Astrocyte (in vitro differentiated cells and primary cell): ENCODE results near the gene EXOC6B. TPM values are rescaled to one million over a fixed set of nuclear protein-coding genes. Genes with fewer than 3 reads are reported as not detected.

Experiments used
- DNase-seq: peaks from one replicate; pipeline ENCODE4 v3.0.0-alpha.2; 2010; ENCODE audit warnings: low read depth
- FAIRE-seq: peaks from 2 replicates; lab custom pipeline; 2011; peaks lifted over from hg19 to GRCh38; lab: Jason Lieb, UNC
- H2AFZ ChIP-seq: 2 replicates; pipeline ENCODE4 v1.6.0; 2012; ENCODE audit warnings: low read depth, low read length, inconsistent platforms
- H3K27ac ChIP-seq: 2 replicates; pipeline ENCODE4 v1.5.1; 2011; ENCODE audit warnings: low read depth, low read length, inconsistent platforms
- H3K27me3 ChIP-seq: 2 replicates; pipeline ENCODE4 v1.6.0; 2011; ENCODE audit warnings: low read length, inconsistent platforms; ENCODE audit not compliant: insufficient read depth
- H3K36me3 ChIP-seq: 2 replicates; pipeline ENCODE4 v1.5.1; 2011; ENCODE audit warnings: low read length, inconsistent platforms; ENCODE audit not compliant: insufficient read depth
- H3K4me1 ChIP-seq: 2 replicates; pipeline ENCODE4 v1.5.1; 2011; ENCODE audit warnings: low read length, inconsistent platforms; ENCODE audit not compliant: insufficient read depth
- H3K4me2 ChIP-seq: 2 replicates; pipeline ENCODE4 v1.6.0; 2012; ENCODE audit warnings: low read length, inconsistent platforms
- H3K4me3 ChIP-seq: 2 replicates; pipeline ENCODE4 v1.5.1; 2011; ENCODE audit warnings: low read depth, mild to moderate bottlenecking, low read length, inconsistent platforms; ENCODE audit not compliant: insufficient read depth
- H3K79me2 ChIP-seq: 2 replicates; pipeline ENCODE4 v1.6.0; 2012; ENCODE audit warnings: mild to moderate bottlenecking, low read length, inconsistent platforms; ENCODE audit not compliant: insufficient read depth
- H3K9ac ChIP-seq: 2 replicates; pipeline ENCODE4 v1.6.0; 2012; ENCODE audit warnings: mild to moderate bottlenecking, low read length, inconsistent platforms
- H3K9me3 ChIP-seq: 2 replicates; pipeline ENCODE4 v1.5.1; 2012; ENCODE audit warnings: low read depth, mild to moderate bottlenecking, low read length, inconsistent platforms; ENCODE audit not compliant: insufficient read depth
- H4K20me1 ChIP-seq: 2 replicates; pipeline ENCODE4 v1.6.0; 2012; ENCODE audit warnings: low read length, inconsistent platforms; ENCODE audit not compliant: insufficient read depth
- H3K27ac Mint-ChIP-seq: one replicate; pipeline ENCODE4 v1.8.0; 2021; ENCODE audit warnings: mild to moderate bottlenecking, mixed read lengths; ENCODE audit not compliant: unreplicated experiment
- H3K27me3 Mint-ChIP-seq: one replicate; pipeline ENCODE4 v1.8.0; 2021; ENCODE audit warnings: low read depth, mixed read lengths; ENCODE audit not compliant: unreplicated experiment
- H3K36me3 Mint-ChIP-seq: one replicate; pipeline ENCODE4 v1.8.0; 2021; ENCODE audit warnings: low read depth, mixed read lengths; ENCODE audit not compliant: unreplicated experiment
- H3K4me1 Mint-ChIP-seq: one replicate; pipeline ENCODE4 v1.8.0; 2021; ENCODE audit warnings: low read depth, mixed read lengths; ENCODE audit not compliant: unreplicated experiment
- H3K4me3 Mint-ChIP-seq: one replicate; pipeline ENCODE4 v1.8.0; 2021; ENCODE audit warnings: mild to moderate bottlenecking, moderate library complexity, mixed read lengths; ENCODE audit not compliant: unreplicated experiment
- H3K9me3 Mint-ChIP-seq: one replicate; pipeline ENCODE4 v1.8.0; 2021; ENCODE audit warnings: mild to moderate bottlenecking, mixed read lengths; ENCODE audit not compliant: unreplicated experiment
- CTCF ChIP-seq: IDR thresholded peaks from 2 replicates; pipeline ENCODE4 v1.5.1; 2011; ENCODE audit warnings: low read depth, mild to moderate bottlenecking, inconsistent platforms, low read length, moderate library complexity; ENCODE audit not compliant: insufficient read depth
- EZH2 ChIP-seq: IDR thresholded peaks from 2 replicates; pipeline ENCODE4 v1.6.1; 2012; ENCODE audit warnings: mild to moderate bottlenecking, low read length, inconsistent platforms; ENCODE audit not compliant: insufficient read depth
- total RNA-seq: library from RNA; stranded (reverse); gene quantifications from 2 replicates; pipeline ENCODE4 v1.2.1, GENCODE V29; 2021

EXOC6B gene
- total RNA-seq, 1 donor from 2014 or later: 31.8 TPM

GRCh38 chr2:72183016-72183415 lies 642.8 kb downstream of the EXOC6B start:
- Mint-ChIP-seq H3K27me3 (no peaks in the 10 kb centered on the region), H3K36me3 (peaks cover 17% of the 10 kb centered on the region), H3K4me3 (no peak overlapping the region), H3K9me3 (peaks cover under 1% of the 10 kb centered on the region), H3K27ac (no peak overlapping the region), H3K4me1 (peaks cover 3% of the 10 kb centered on the region)
- peaks cover 8% of the 10 kb centered on the region for H3K9me3 ChIP-seq
- H3K9ac ChIP-seq: no peak overlapping the region
- no peak overlapping the region for H3K4me2 ChIP-seq
- FAIRE-seq (no peak), DNase-seq (no peak)
- H3K27ac ChIP-seq: no peak overlapping the region
- H2AFZ ChIP-seq: no peak overlapping the region
- H4K20me1 ChIP-seq: no peaks in the 10 kb centered on the region
- TF ChIP-seq CTCF: no peak
- no peaks in the 10 kb centered on the region for H3K79me2 ChIP-seq
- no peaks in the 10 kb centered on the region for H3K4me1 ChIP-seq
- no peak overlapping the region for H3K4me3 ChIP-seq
- no peaks in the 10 kb centered on the region for H3K36me3 ChIP-seq
- no peaks in the 10 kb centered on the region for H3K27me3 ChIP-seq

GRCh38 chr2:72182547-72182946 lies 643.3 kb downstream of the EXOC6B start:
- no peak overlapping the region for H3K27ac Mint-ChIP-seq
- H3K4me1 ChIP-seq: no peaks in the 10 kb centered on the region
- no peak overlapping the region for H3K9ac ChIP-seq
- no peak overlapping the region for H3K4me3 Mint-ChIP-seq
- H3K27me3 Mint-ChIP-seq: no peaks in the 10 kb centered on the region
- DNase-seq: no peak
- H2AFZ ChIP-seq: no peak overlapping the region
- H3K4me3 ChIP-seq: no peak overlapping the region
- no peak for FAIRE-seq
- H3K79me2 ChIP-seq: no peaks in the 10 kb centered on the region
- no peaks in the 10 kb centered on the region for H3K27me3 ChIP-seq
- no peaks in the 10 kb centered on the region for H4K20me1 ChIP-seq
- H3K36me3 Mint-ChIP-seq: peaks cover 21% of the 10 kb centered on the region
- no peaks in the 10 kb centered on the region for H3K9me3 Mint-ChIP-seq
- H3K4me1 Mint-ChIP-seq: peaks cover 3% of the 10 kb centered on the region
- no peaks in the 10 kb centered on the region for H3K36me3 ChIP-seq
- no peak overlapping the region for H3K27ac ChIP-seq
- TF ChIP-seq CTCF (no peak), EZH2 (no peak)
- H3K4me2 ChIP-seq: no peak overlapping the region
- peaks cover 3% of the 10 kb centered on the region for H3K9me3 ChIP-seq

GRCh38 chr2:72181616-72182015 lies 644.2 kb downstream of the EXOC6B start:
- FAIRE-seq: no peak
- H3K36me3 Mint-ChIP-seq: peaks cover 26% of the 10 kb centered on the region

More at GRCh38 chr2:72181616-72182015, 644.2 kb downstream of the EXOC6B start:
- no peak overlapping the region for H3K4me2 ChIP-seq
- H3K27ac ChIP-seq: no peak overlapping the region
- no peaks in the 10 kb centered on the region for H3K79me2 ChIP-seq
- no peaks in the 10 kb centered on the region for H3K4me1 ChIP-seq
- Mint-ChIP-seq H3K27me3 (no peaks in the 10 kb centered on the region), H3K4me3 (no peak overlapping the region), H3K9me3 (no peaks in the 10 kb centered on the region), H3K27ac (no peak overlapping the region), H3K4me1 (peaks cover 3% of the 10 kb centered on the region)
- no peak overlapping the region for H3K4me3 ChIP-seq
- no peak overlapping the region for H2AFZ ChIP-seq
- no peak overlapping the region for H3K9ac ChIP-seq
- no peaks in the 10 kb centered on the region for H4K20me1 ChIP-seq
- no peak for DNase-seq
- TF ChIP-seq CTCF (no peak), EZH2 (no peak)
- H3K36me3 ChIP-seq: no peaks in the 10 kb centered on the region
- H3K27me3 ChIP-seq: no peaks in the 10 kb centered on the region
- no peaks in the 10 kb centered on the region for H3K9me3 ChIP-seq
